Endothelial cell (in vitro differentiated cells): ENCODE data around the gene HSPBP1. TPM values are rescaled to one million over a fixed set of nuclear protein-coding genes. Genes with fewer than 3 reads are reported as not detected.

Source experiments
- DNase-seq: peaks from one replicate; pipeline ENCODE4 v3.0.0; 2021; ENCODE audit warnings: low spot score
- H3K27ac Mint-ChIP-seq: one replicate; pipeline ENCODE4 v1.8.0; 2021; ENCODE audit warnings: mixed read lengths, inconsistent platforms; ENCODE audit not compliant: unreplicated experiment
- H3K27me3 Mint-ChIP-seq: one replicate; pipeline ENCODE4 v1.8.0; 2021; ENCODE audit warnings: mild to moderate bottlenecking, moderate library complexity, mixed read lengths, inconsistent platforms; ENCODE audit not compliant: unreplicated experiment
- H3K36me3 Mint-ChIP-seq: one replicate; pipeline ENCODE4 v1.8.0; 2021; ENCODE audit warnings: mild to moderate bottlenecking, low read depth, mixed read lengths, inconsistent platforms; ENCODE audit not compliant: unreplicated experiment
- H3K4me1 Mint-ChIP-seq: one replicate; pipeline ENCODE4 v1.8.0; 2021; ENCODE audit warnings: mild to moderate bottlenecking, mixed read lengths, inconsistent platforms; ENCODE audit not compliant: unreplicated experiment
- H3K4me3 Mint-ChIP-seq: one replicate; pipeline ENCODE4 v1.8.0; 2021; ENCODE audit warnings: mild to moderate bottlenecking, mixed read lengths, inconsistent platforms; ENCODE audit not compliant: unreplicated experiment
- H3K9me3 Mint-ChIP-seq: one replicate; pipeline ENCODE4 v1.8.0; 2021; ENCODE audit warnings: mixed read lengths, inconsistent platforms; ENCODE audit not compliant: unreplicated experiment
- total RNA-seq: library from RNA; stranded (reverse); fragmentation: NEBNext Ultra II Directional; extraction: Animal tissue kit (Norgen Biotek cat#: 25700); gene quantifications from one replicate; pipeline ENCODE4 v1.2.1, GENCODE V29; 2021; ENCODE audit not compliant: unreplicated experiment
- TF ChIP-seq, protein P1 (sequence below): fragments of 200-600 bp; sonication (generic); IDR thresholded peaks from one replicate; pipeline ENCODE4 v1.5.0; 2021; ENCODE audit warnings: antibody characterized with exemption; ENCODE audit not compliant: unreplicated experiment

HSPBP1 gene
- total RNA-seq, 1 donor from 2014 or later: 24.6 TPM

DNA sequence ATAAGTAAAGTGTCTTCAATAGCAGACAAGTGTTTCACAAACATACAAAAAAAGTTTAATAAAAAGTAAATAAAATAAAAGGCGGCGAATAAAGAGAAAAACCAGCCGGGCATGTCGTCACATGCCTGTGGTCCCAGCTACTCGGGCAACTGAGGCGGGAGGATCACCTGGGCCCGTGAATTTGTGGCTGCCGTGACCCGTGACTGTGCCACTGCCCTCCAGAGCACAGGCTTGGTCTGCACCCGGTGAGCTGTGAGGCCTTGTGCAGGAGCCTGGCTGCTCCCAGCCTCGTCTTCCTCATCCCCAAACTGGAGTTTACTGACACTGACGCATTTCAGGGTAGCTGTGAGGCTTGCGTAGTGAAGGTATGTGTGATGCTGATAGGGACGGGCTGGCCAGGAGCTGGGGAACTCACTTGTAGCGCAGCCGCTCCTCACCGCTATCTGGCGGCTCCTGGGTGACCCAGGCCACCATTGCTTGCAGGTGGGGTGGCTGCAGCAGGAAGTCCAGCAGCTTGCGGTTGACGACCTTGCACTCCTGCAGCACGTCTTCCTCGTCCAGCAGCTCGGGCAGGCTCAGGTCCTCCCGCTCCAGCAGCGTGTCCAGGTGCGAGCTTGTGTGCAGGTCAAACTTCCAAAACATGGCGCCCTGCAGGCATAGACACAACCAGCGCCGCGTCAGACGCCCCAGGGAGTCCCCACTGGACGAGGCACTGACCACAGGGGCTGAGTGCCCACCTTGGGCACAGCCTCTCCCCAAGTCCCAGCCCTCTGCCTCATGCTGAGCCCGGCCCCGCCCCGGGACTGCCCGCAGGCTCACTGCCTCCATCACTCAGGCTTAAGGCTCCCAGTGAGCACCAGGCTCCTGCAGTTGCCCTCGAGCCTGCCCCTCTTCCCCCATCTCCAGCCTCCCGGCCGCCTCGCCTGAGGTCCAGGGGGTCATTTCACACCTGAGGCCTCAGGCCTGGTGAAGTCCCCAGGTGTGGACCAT lies 33.2 kb downstream of the HSPBP1 start:
- Mint-ChIP-seq H3K27ac (no peak overlapping the region), H3K9me3 (no peaks in the 10 kb centered on the region), H3K27me3 (peaks cover 15% of the 10 kb centered on the region), H3K4me3 (no peak overlapping the region), H3K36me3 (peaks cover 26% of the 10 kb centered on the region), H3K4me1 (no peaks in the 10 kb centered on the region)
- TF ChIP-seq, protein P1, sequence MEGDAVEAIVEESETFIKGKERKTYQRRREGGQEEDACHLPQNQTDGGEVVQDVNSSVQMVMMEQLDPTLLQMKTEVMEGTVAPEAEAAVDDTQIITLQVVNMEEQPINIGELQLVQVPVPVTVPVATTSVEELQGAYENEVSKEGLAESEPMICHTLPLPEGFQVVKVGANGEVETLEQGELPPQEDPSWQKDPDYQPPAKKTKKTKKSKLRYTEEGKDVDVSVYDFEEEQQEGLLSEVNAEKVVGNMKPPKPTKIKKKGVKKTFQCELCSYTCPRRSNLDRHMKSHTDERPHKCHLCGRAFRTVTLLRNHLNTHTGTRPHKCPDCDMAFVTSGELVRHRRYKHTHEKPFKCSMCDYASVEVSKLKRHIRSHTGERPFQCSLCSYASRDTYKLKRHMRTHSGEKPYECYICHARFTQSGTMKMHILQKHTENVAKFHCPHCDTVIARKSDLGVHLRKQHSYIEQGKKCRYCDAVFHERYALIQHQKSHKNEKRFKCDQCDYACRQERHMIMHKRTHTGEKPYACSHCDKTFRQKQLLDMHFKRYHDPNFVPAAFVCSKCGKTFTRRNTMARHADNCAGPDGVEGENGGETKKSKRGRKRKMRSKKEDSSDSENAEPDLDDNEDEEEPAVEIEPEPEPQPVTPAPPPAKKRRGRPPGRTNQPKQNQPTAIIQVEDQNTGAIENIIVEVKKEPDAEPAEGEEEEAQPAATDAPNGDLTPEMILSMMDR: no peak
- no peak for DNase-seq

DNA sequence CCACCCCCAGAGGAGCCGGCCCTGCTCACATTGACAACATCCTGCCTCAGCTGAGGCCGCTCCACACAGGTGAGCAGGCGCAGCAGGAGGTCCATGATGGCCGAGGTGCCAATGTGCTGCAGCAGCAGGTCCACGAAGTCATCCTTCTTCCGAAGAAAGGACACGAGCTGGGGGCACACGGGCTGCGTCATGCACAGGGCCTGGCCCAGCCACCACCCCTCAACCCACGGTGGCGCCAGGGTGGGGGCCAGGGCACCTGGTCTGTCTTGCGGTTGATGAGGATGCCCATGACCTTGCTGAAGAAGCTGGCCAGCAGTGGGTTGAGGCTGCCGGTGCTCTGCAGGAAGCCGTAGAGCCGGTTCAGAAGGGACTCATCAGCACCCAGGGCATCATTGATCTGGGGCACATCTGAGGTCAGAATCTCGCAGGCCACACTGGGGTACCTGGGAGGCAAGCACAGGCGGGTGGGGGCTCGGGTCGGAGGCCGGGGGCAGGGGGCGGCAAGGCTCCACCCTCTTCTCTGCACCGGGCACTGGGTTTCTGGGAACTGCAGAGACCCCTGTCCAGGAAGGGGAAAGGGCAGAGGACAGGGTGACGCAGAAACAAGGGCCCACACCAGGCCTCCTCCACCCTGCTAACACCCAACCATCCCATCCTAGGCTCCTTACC lies 34.5 kb downstream of the HSPBP1 start:
- Mint-ChIP-seq H3K4me3 (no peak overlapping the region), H3K27ac (no peak overlapping the region), H3K9me3 (no peaks in the 10 kb centered on the region), H3K4me1 (no peaks in the 10 kb centered on the region), H3K36me3 (peaks cover 24% of the 10 kb centered on the region), H3K27me3 (peaks cover 10% of the 10 kb centered on the region)
- no peak for DNase-seq
- TF ChIP-seq, protein P1: no peak

DNA sequence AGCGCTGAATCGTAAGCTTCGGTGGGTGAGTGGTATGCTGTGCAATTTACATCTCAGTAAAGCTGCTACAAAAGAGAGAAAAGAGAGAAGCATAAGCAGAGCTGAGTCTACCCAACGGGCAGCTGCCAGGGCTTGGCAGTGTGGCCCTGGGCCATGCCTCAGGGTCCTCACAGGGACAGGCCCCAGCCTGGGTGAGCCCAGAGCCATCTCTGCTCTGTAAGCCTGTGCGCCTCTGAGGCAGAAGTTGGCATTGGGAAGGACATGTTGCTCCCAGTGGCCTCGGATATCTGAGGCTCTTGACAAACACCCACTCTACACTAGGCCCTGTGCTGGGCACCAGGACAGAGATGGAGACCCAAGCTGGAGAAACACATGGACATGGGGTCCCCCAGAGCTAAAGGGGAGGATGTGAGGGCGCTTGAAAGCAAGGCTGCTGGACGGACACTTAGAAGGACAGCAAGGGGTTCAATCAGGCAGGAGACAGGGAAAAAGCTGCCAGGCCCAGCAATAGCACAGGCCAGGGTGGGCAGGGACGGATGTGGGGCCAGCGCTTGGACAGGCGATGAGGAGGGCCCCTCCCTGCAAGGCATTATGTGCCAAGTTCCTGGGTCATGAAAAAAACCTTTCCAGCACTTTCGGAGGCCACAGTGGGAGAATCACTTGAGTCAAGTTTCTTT lies 35.8 kb downstream of the HSPBP1 start:
- TF ChIP-seq, protein P1: no peak
- Mint-ChIP-seq H3K36me3 (peaks cover 28% of the 10 kb centered on the region), H3K4me3 (no peak overlapping the region), H3K27ac (no peak overlapping the region), H3K27me3 (peaks cover 10% of the 10 kb centered on the region), H3K4me1 (no peaks in the 10 kb centered on the region), H3K9me3 (no peaks in the 10 kb centered on the region)
- DNase-seq: no peak

DNA sequence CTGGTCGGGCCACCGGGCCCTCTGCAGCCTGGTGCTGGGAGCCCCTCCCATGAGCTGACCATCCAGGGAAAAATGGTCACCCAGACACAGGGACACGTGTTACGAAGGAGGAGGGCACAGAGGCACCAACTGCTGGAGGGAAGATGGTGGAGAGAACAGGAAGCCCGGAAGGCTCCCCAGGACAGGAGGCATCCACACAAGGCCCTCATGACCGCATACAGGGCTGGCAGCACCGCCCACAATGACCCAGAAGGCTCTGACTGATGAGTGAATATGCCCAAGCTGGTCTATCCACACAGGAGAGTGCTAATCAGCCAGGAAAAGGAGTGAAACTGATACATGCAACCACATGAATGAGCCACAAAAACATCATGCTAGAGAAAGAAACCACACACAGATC lies 37.4 kb downstream of the HSPBP1 start:
- H3K27ac Mint-ChIP-seq: no peak overlapping the region
- no peaks in the 10 kb centered on the region for H3K4me1 Mint-ChIP-seq
- H3K4me3 Mint-ChIP-seq: peak overlapping the region; percentile 21
- DNase-seq: no peak
- TF ChIP-seq, protein P1: no peak
- peaks cover 37% of the 10 kb centered on the region for H3K36me3 Mint-ChIP-seq
- peaks cover 6% of the 10 kb centered on the region for H3K27me3 Mint-ChIP-seq
- no peaks in the 10 kb centered on the region for H3K9me3 Mint-ChIP-seq
